Peyer's patch (tissue), 4 donors: ENCODE measurements around the gene VPS13A.

Experiments
- CTCF ChIP-seq, 6 experiments: fragments of 450-650 bp in 4 of 6; fragments of 200-600 bp in 2 of 6; sonication (generic) in 1 of 6; IDR thresholded peaks; one replicate each; pipeline ENCODE4 v1.5.1; 2017 to 2019; ENCODE audit warnings: antibody characterized with exemption in 6 of 6, mild to moderate bottlenecking in 3 of 6, moderate library complexity in 1 of 6
- POLR2A ChIP-seq, 2 donors: fragments of 450-650 bp; IDR thresholded peaks; one replicate each; pipeline ENCODE4 v1.5.1; 2017; ENCODE audit warnings: antibody characterized with exemption in 2 of 2, mild to moderate bottlenecking in 2 of 2, moderate library complexity in 2 of 2

DNA sequence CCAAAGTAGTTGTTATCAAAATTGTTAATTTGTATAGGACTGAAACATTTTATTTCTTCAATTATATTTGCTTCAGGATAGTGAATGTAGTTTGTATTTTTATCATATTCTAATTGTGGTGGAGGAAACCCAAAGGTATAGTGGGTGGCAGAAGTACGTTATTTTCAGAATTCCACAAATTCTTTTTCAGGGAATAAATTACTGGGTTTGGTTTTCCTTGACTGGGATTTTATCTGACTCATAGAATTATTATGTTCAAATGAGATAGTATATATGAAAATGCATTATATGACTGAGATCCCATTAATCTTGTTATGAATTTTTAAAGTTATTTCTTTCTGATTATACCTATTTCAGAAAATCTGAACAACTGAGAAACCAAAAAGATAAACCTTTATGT, 73.7 kb downstream of the VPS13A start:
- TF ChIP-seq CTCF (IDR thresholded peaks at IDR 0.05) (no peak), POLR2A (IDR thresholded peaks at IDR 0.05) (no peak)
